ENCODE measurements around the gene MCC.

Gene MCC

GRCh38 chr5:113053511-113053995, 434.7 kb downstream of the MCC start:
- DNase-seq (ENCODE audit: low read depth in 1 of 2, low spot score in 1 of 2), result no peak
- no peak overlapping the region for H3K4me3 ChIP-seq (replicated peaks; ENCODE audit: insufficient read depth, low read length)
- no peak overlapping the region for H3K27ac ChIP-seq (replicated peaks)
- no peaks in the 10 kb centered on the region for H3K27me3 ChIP-seq (ENCODE audit: insufficient read depth, poor library complexity, severe bottlenecking)
- TF ChIP-seq GABPA (IDR thresholded peaks at IDR 0.05; ENCODE audit: low read depth) (no peak), POLR2AphosphoS5 (IDR thresholded peaks at IDR 0.05; ENCODE audit: low read depth) (no peak), CTCF (IDR thresholded peaks at IDR 0.05; ENCODE audit: insufficient read depth, low read length) (no peak), REST (IDR thresholded peaks at IDR 0.05; ENCODE audit: insufficient replicate concordance, low read depth) (no peak), SPI1 (IDR thresholded peaks at IDR 0.05; ENCODE audit: borderline replicate concordance, low read depth) (no peak)

- no peaks in the 10 kb centered on the region for H3K27me3 ChIP-seq (ENCODE audit: insufficient read depth, poor library complexity, severe bottlenecking)
- TF ChIP-seq POLR2AphosphoS5 (IDR thresholded peaks at IDR 0.05; ENCODE audit: low read depth), result no peak
- TF ChIP-seq SPI1 (IDR thresholded peaks at IDR 0.05; ENCODE audit: borderline replicate concordance, low read depth), result no peak
- no peak for TF ChIP-seq CTCF (IDR thresholded peaks at IDR 0.05; ENCODE audit: insufficient read depth, low read length)
- TF ChIP-seq GABPA (IDR thresholded peaks at IDR 0.05; ENCODE audit: low read depth), result no peak
- DNase-seq (ENCODE audit: low read depth in 1 of 2, low spot score in 1 of 2), result no peak
- no peak overlapping the region for H3K4me3 ChIP-seq (replicated peaks; ENCODE audit: insufficient read depth, low read length)
- H3K27ac ChIP-seq (replicated peaks), result no peak overlapping the region
These were observed 436.0 kb downstream of the MCC start for GRCh38 chr5:113052041-113052795.

GRCh38 chr5:113050721-113051382, 437.4 kb downstream of the MCC start:
- DNase-seq (ENCODE audit: low read depth in 1 of 2, low spot score in 1 of 2), result no peak
- H3K27me3 ChIP-seq (ENCODE audit: insufficient read depth, poor library complexity, severe bottlenecking), result no peaks in the 10 kb centered on the region
- H3K27ac ChIP-seq (replicated peaks), result no peak overlapping the region
- TF ChIP-seq POLR2AphosphoS5 (IDR thresholded peaks at IDR 0.05; ENCODE audit: low read depth) (no peak), REST (IDR thresholded peaks at IDR 0.05; ENCODE audit: insufficient replicate concordance, low read depth) (no peak), CTCF (IDR thresholded peaks at IDR 0.05; ENCODE audit: insufficient read depth, low read length) (no peak), SPI1 (IDR thresholded peaks at IDR 0.05; ENCODE audit: borderline replicate concordance, low read depth) (no peak), GABPA (IDR thresholded peaks at IDR 0.05; ENCODE audit: low read depth) (no peak)
- H3K4me3 ChIP-seq (replicated peaks; ENCODE audit: insufficient read depth, low read length), result no peak overlapping the region
